Panc1 (cell line): ENCODE measurements around the gene PARD3.

Source experiments
- CTCF ChIP-seq: fragments of 450-650 bp; IDR thresholded peaks from 2 replicates; pipeline ENCODE4 v1.5.1; 2017; ENCODE audit warnings: mild to moderate bottlenecking
- POLR2AphosphoS5 ChIP-seq: IDR thresholded peaks from 2 replicates; pipeline ENCODE4 v1.6.1; 2012; ENCODE audit warnings: mild to moderate bottlenecking, low read depth, low read length, moderate library complexity

- TF ChIP-seq POLR2AphosphoS5 (no peak), CTCF (no peak)
These were observed 524.5 kb downstream of the PARD3 start for GRCh38 chr10:34290412-34291081.
